ENCODE results near the gene TNPO3. TPM values are rescaled to one million over a fixed set of nuclear protein-coding genes. Genes with fewer than 3 reads are reported as not detected.

The TNPO3 gene
- total and polyA plus RNA-seq, 2 donors from 2014 or later: 20.1 to 35.7 TPM

DNA sequence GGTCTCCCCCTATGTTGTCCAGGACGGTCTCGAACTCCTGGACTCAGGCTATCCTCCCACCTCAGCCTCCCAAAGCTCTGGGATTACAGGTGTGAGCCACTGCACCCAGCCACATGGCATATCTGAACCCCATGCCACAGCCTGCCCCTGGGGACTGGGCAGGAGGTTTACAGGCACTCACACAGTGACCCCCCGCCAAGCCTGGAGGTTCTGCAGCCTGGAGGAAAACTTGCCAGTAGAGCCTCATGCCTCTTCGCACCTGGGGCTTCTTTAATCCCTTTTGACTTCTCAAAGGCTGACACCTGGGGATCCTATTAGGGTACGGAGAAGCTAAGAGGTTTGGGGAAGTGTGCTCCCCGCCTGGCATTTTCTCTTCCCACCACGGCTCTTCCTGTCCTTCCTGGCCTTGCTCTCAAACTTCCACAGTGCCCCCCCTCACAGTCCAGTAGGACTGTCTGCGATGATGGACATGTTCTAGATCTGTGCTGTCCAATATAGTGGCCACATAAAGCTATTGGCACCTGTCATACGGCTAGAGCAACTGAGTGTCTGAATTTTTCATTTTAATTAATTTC lies 133.0 kb downstream of the TNPO3 start:
- DNase-seq (peak in 1 of 5 donors; percentile 29), FAIRE-seq (no peak)
- TF ChIP-seq, protein P1, sequence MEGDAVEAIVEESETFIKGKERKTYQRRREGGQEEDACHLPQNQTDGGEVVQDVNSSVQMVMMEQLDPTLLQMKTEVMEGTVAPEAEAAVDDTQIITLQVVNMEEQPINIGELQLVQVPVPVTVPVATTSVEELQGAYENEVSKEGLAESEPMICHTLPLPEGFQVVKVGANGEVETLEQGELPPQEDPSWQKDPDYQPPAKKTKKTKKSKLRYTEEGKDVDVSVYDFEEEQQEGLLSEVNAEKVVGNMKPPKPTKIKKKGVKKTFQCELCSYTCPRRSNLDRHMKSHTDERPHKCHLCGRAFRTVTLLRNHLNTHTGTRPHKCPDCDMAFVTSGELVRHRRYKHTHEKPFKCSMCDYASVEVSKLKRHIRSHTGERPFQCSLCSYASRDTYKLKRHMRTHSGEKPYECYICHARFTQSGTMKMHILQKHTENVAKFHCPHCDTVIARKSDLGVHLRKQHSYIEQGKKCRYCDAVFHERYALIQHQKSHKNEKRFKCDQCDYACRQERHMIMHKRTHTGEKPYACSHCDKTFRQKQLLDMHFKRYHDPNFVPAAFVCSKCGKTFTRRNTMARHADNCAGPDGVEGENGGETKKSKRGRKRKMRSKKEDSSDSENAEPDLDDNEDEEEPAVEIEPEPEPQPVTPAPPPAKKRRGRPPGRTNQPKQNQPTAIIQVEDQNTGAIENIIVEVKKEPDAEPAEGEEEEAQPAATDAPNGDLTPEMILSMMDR (IDR thresholded peaks at IDR 0.05; ENCODE audit: borderline replicate concordance, extremely low read depth, insufficient read depth): no peak
- Histone ChIP-seq H3K27ac (ENCODE audit: low read depth in 2 of 2, low read length in 2 of 2) (no peak overlapping the region), H3K4me1 (ENCODE audit: control insufficient read depth in 2 of 3, insufficient read depth in 2 of 3, low read depth in 1 of 3, low read length in 3 of 3) (peaks cover 0 to 9% (median 6%) of the 10 kb centered on the region in 3 donors), H3K9ac (ENCODE audit: low read length in 3 of 3) (no peak overlapping the region), H3K36me3 (ENCODE audit: control insufficient read depth in 2 of 3, insufficient read depth in 3 of 3, low read length in 3 of 3) (no peaks in the 10 kb centered on the region), H3K4me3 (ENCODE audit: low read length in 3 of 3) (no peak overlapping the region), H3K27me3 (ENCODE audit: control insufficient read depth, insufficient read depth, low read length) (no peaks in the 10 kb centered on the region), H3K9me3 (ENCODE audit: control insufficient read depth in 2 of 3, insufficient read depth in 1 of 3, low read length in 3 of 3) (no peaks in the 10 kb centered on the region)
- intact Hi-C loops (cut with DNase I): no loop called here

DNA sequence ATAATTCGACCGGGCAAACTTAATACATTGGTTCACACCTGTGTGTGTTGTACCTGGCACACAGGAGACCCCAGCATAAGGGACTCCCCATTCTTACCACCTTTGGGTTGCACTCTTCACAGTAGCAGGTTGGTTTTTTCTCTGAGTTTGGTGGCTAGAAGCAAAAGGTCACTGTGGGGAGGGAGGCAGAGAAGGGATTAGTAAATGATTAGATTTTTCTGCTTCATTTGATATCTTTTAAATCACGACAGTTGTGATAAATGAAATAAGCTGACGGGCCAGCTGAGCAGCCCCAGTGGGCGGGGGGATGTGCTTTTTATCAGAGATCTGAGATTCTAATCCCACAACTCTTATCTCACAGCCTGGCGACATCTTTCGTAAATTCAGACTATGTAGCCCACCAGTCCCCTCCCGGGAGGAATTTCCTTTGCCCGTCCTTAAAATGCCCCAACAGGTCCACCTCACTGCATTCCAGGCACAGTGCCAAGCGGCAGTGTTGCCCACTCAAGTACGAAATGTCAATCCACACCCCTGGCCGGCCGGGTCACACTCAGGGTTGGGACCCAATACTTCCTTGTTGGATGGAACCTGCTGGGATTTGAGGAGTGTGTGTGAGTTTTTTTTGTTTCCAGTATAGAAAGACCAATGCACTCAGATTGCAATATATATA lies 133.9 kb downstream of the TNPO3 start:
- TF ChIP-seq, protein P1 (IDR thresholded peaks at IDR 0.05; ENCODE audit: borderline replicate concordance, extremely low read depth, insufficient read depth): no peak
- H3K4me1 ChIP-seq (ENCODE audit: control insufficient read depth in 2 of 3, insufficient read depth in 2 of 3, low read depth in 1 of 3, low read length in 3 of 3): peaks cover 0 to 9% (median 6%) of the 10 kb centered on the region in 3 donors
- peak overlapping the region; percentile 5 to 48 for H3K27ac ChIP-seq (ENCODE audit: low read depth in 2 of 2, low read length in 2 of 2)
- H3K27me3 ChIP-seq (ENCODE audit: control insufficient read depth, insufficient read depth, low read length): no peaks in the 10 kb centered on the region
- no peaks in the 10 kb centered on the region for H3K9me3 ChIP-seq (ENCODE audit: control insufficient read depth in 2 of 3, insufficient read depth in 1 of 3, low read length in 3 of 3)
- H3K36me3 ChIP-seq (ENCODE audit: control insufficient read depth in 2 of 3, insufficient read depth in 3 of 3, low read length in 3 of 3): no peaks in the 10 kb centered on the region
- H3K4me3 ChIP-seq (ENCODE audit: low read length in 3 of 3): peak overlapping the region in 1 of 3 donors; percentile 18
- H3K9ac ChIP-seq (ENCODE audit: low read length in 3 of 3): no peak overlapping the region
- FAIRE-seq: no peak
- peak; percentile 62 to 94 (median 73) for DNase-seq
- intact Hi-C loops (cut with DNase I): no loop called here

DNA sequence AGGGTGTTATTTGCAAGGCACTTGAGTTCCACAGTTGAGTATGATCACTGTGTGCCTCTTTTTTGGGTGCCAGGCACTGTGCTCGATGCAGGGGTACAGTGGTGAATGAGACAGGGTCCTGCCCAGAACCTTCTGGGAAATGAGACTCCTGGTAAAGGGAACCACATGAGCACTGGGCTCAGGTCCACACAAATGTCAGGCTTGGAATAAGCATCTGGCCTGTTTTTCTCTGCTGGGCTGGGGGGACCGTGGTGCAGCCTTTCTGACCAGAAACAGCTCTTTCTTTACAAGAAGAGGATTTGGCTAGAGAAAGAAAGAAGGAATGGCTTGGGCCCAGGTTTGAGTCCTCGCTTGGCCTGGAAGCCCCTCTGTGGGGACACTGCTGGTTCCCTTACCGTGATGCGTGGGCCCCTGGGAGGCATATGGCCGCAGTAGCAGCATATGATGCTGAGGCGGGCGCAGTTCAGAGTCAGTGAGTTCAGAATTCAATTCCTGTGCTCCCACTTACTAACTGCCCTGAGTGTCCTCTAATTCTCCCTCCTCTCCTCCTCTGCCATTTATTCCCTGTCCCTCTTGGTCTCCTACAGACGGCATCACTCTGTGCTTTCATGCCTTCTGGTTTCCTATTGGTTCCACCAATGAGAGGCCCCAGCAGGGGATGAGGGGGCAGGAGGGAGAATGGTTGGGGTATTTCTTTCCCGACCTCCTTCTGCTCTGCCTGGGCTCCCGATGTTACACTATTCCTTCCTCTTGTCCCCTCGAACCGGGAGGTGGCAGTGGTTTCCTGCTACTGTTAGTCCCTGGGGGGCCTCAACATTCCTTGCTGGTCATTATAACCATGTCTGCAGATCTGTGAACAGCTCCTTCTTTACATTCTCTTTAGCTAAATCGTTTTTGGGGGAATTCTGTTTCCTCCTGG lies 134.8 kb downstream of the TNPO3 start:
- Histone ChIP-seq H3K27me3 (ENCODE audit: control insufficient read depth, insufficient read depth, low read length) (no peaks in the 10 kb centered on the region), H3K4me3 (ENCODE audit: low read length in 3 of 3) (no peak overlapping the region), H3K9me3 (ENCODE audit: control insufficient read depth in 2 of 3, insufficient read depth in 1 of 3, low read length in 3 of 3) (no peaks in the 10 kb centered on the region), H3K9ac (ENCODE audit: low read length in 3 of 3) (no peak overlapping the region), H3K27ac (ENCODE audit: low read depth in 2 of 2, low read length in 2 of 2) (peak overlapping the region; percentile 5 to 48), H3K36me3 (ENCODE audit: control insufficient read depth in 2 of 3, insufficient read depth in 3 of 3, low read length in 3 of 3) (no peaks in the 10 kb centered on the region), H3K4me1 (ENCODE audit: control insufficient read depth in 2 of 3, insufficient read depth in 2 of 3, low read depth in 1 of 3, low read length in 3 of 3) (peaks cover 0 to 9% (median 6%) of the 10 kb centered on the region in 3 donors)
- FAIRE-seq (no peak), DNase-seq (peak in 4 of 5 donors; percentile 30 to 72 (median 44))
- intact Hi-C loops (cut with DNase I): no loop called here
- TF ChIP-seq, protein P1 (IDR thresholded peaks at IDR 0.05; ENCODE audit: borderline replicate concordance, extremely low read depth, insufficient read depth): peak; percentile 8
